Measurements from ENCODE around the gene STAT6. TPM values are rescaled to one million over a fixed set of nuclear protein-coding genes. Genes with fewer than 3 reads are reported as not detected.

Gene STAT6
- total and polyA plus RNA-seq, 2 donors (not counting 3 experiments of a cell fraction or from before 2014, with no cell fraction given), result 136 to 147 TPM

DNA sequence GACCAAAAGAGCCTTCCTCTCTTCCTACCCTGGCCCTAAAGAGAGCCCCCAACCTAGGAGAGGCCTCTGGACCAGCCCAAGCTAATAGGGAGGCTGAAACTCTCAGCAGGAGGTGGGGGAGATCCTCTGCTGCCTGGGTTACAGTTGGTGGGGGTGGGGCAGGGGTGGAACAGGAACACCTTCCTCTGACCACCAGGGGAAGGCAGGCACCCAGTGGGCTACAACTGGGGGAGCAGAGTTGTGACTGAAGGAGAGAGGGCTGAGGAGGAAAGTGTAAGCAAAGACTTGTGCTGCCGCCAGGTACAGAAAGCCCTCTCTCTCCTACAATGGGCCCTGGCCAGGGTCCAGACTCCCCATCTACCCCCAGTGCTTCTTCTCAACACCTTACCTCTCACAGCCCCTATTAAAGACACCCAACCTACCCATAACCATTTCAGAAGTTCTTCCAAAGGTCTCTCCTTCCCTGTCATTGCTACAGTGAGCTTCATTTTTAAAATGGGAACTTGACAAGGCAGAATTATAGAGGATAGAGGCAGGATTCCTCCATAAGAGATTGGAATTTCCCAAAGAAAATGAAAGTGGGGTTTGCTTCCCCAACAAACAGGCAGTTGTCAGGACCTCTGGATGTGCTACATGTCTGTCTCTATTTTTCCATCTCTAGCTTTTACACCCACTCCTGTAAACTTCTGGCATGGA, 62.6 kb downstream of the STAT6 start:
- Histone ChIP-seq H2AFZ (ENCODE audit: low read depth, low read length) (no peak overlapping the region), H3K4me3 (replicated peaks in 1 of 3; ENCODE audit: insufficient read depth in 1 of 3, low read depth in 1 of 3, low read length in 3 of 3) (no peak overlapping the region), H3K4me2 (ENCODE audit: insufficient read depth, low read length) (no peak overlapping the region), H3K9me1 (replicated peaks; ENCODE audit: control insufficient read depth, extremely low read depth, insufficient read depth, low read length) (no peaks in the 10 kb centered on the region), H3K9me3 (replicated peaks; ENCODE audit: control insufficient read depth, insufficient read depth, low read length) (no peaks in the 10 kb centered on the region), H3K36me3 (ENCODE audit: control insufficient read depth in 2 of 2, extremely low read depth in 1 of 2, insufficient read depth in 2 of 2, low read length in 2 of 2) (no peaks in the 10 kb centered on the region), H3K4me1 (ENCODE audit: control insufficient read depth, extremely low read depth, insufficient read depth, low read length) (no peaks in the 10 kb centered on the region), H3K27ac (ENCODE audit: insufficient read depth, low read depth, low read length) (no peak overlapping the region), H3K27me3 (ENCODE audit: control insufficient read depth in 2 of 2, insufficient read depth in 2 of 2, low read length in 2 of 2) (peaks cover 5 to 9% of the 10 kb centered on the region in 2 experiments), H3K79me2 (ENCODE audit: control insufficient read depth, insufficient read depth, low read length) (no peaks in the 10 kb centered on the region), H4K20me1 (replicated peaks; ENCODE audit: control insufficient read depth, extremely low read depth, insufficient read depth, low read length) (no peaks in the 10 kb centered on the region), H3K9ac (replicated peaks; ENCODE audit: extremely low read depth, insufficient read depth, low read length) (no peak overlapping the region)
- intact Hi-C loops (cut with micrococcal nuclease), result no loop called here
- ChIA-PET CTCF (interaction anchor here (1.0 kb wide), 1 partner anchor 14 kb away, joined by 3 read pairs; no protein-coding TSS in a partner anchor), POLR2A (no interaction called here)
- FAIRE-seq (no peak), DNase-seq (ENCODE audit: low read depth, low spot score) (no peak)
- TF ChIP-seq GATA2 (IDR thresholded peaks at IDR 0.05; ENCODE audit: insufficient read depth, insufficient read length, low read depth, low read length), result no peak
- TF ChIP-seq POLR2AphosphoS5 (IDR thresholded peaks at IDR 0.05; ENCODE audit: insufficient read depth, low read depth, low read length), result no peak
- TF ChIP-seq EZH2 (IDR thresholded peaks at IDR 0.05; ENCODE audit: borderline replicate concordance, low read depth, low read length, severe bottlenecking), result no peak
- no peak for TF ChIP-seq JUN (IDR thresholded peaks at IDR 0.05; ENCODE audit: borderline replicate concordance, insufficient read depth, insufficient read length, low read depth)
- TF ChIP-seq FOS (IDR thresholded peaks at IDR 0.05; ENCODE audit: borderline replicate concordance, insufficient read depth, low read length), result no peak
- TF ChIP-seq MYC (IDR thresholded peaks at IDR 0.05; ENCODE audit: low read depth, low read length), result no peak
- TF ChIP-seq, protein P1, sequence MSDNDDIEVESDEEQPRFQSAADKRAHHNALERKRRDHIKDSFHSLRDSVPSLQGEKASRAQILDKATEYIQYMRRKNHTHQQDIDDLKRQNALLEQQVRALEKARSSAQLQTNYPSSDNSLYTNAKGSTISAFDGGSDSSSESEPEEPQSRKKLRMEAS (IDR thresholded peaks at IDR 0.05; ENCODE audit: insufficient read depth, insufficient read length), result no peak
- no peak for TF ChIP-seq POLR2A (IDR thresholded peaks at IDR 0.05; ENCODE audit: low read depth, low read length)
- TF ChIP-seq, protein P2, sequence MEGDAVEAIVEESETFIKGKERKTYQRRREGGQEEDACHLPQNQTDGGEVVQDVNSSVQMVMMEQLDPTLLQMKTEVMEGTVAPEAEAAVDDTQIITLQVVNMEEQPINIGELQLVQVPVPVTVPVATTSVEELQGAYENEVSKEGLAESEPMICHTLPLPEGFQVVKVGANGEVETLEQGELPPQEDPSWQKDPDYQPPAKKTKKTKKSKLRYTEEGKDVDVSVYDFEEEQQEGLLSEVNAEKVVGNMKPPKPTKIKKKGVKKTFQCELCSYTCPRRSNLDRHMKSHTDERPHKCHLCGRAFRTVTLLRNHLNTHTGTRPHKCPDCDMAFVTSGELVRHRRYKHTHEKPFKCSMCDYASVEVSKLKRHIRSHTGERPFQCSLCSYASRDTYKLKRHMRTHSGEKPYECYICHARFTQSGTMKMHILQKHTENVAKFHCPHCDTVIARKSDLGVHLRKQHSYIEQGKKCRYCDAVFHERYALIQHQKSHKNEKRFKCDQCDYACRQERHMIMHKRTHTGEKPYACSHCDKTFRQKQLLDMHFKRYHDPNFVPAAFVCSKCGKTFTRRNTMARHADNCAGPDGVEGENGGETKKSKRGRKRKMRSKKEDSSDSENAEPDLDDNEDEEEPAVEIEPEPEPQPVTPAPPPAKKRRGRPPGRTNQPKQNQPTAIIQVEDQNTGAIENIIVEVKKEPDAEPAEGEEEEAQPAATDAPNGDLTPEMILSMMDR (IDR thresholded peaks at IDR 0.05; ENCODE audit: extremely low read depth in 1 of 2, insufficient read depth in 1 of 2, low read depth in 1 of 2, low read length in 2 of 2), result no peak
- dilution Hi-C loops (cut with MboI; ENCODE audit: extremely low pct_ligation_motif_present, low sequenced_read_pairs), result no loop called here
- BruUV-seq (replicated peaks), result no TSS peak

Data from endothelial cell of umbilical vein (primary cell).